ENCODE measurements around the gene FBN1.

DNA sequence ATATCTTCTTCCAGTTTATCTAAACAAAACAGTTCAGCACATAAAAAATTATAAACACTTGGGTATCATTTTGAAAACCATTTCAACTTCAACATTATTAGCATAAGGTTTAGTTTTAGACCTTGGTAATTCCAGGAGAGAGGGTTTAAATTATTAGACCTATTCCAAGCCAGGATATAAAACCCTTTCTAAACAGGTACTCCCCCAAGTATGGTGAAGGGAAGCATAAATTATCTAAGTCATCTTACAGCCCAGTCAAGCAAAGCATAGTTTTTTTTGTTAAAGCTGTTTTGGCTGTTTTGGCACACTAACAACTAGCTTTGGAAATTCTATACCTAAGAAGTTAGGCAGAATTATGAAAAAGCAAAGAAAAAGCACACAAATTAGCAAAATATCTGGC, 87.3 kb downstream of the FBN1 start:
- TF ChIP-seq, protein P1, sequence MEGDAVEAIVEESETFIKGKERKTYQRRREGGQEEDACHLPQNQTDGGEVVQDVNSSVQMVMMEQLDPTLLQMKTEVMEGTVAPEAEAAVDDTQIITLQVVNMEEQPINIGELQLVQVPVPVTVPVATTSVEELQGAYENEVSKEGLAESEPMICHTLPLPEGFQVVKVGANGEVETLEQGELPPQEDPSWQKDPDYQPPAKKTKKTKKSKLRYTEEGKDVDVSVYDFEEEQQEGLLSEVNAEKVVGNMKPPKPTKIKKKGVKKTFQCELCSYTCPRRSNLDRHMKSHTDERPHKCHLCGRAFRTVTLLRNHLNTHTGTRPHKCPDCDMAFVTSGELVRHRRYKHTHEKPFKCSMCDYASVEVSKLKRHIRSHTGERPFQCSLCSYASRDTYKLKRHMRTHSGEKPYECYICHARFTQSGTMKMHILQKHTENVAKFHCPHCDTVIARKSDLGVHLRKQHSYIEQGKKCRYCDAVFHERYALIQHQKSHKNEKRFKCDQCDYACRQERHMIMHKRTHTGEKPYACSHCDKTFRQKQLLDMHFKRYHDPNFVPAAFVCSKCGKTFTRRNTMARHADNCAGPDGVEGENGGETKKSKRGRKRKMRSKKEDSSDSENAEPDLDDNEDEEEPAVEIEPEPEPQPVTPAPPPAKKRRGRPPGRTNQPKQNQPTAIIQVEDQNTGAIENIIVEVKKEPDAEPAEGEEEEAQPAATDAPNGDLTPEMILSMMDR (IDR thresholded peaks at IDR 0.05) = no peak
- no peak for TF ChIP-seq POLR2A (IDR thresholded peaks at IDR 0.05)
